Measurements from ENCODE around the gene MYO1E. TPM values are rescaled to one million over a fixed set of nuclear protein-coding genes. Genes with fewer than 3 reads are reported as not detected.

Gene MYO1E
- total and polyA plus RNA-seq, 2 of the 4 experiments (the other 2 are of a cell fraction), result 13.4 to 37.3 TPM

GRCh38 chr15:59224474-59224873 is 148.2 kb downstream of the MYO1E start:
- H3K4me2 ChIP-seq (ENCODE audit: low read depth, low read length), result no peak overlapping the region
- no peak overlapping the region for H2BK20ac ChIP-seq (ENCODE audit: low read depth, low read length)
- H2BK15ac ChIP-seq (ENCODE audit: low read depth, low read length), result no peak overlapping the region
- no TSS peak for BruUV-seq (replicated peaks)
- peaks cover 9% of the 10 kb centered on the region for H3K9me1 ChIP-seq (ENCODE audit: insufficient read depth, low read length)
- no peak overlapping the region for H3K9ac ChIP-seq (ENCODE audit: low read depth, low read length)
- H3K9me3 ChIP-seq (ENCODE audit: control insufficient read depth, insufficient read depth, low read length), result no peaks in the 10 kb centered on the region
- DNase-seq (no peak), ATAC-seq (ENCODE audit: low read depth) (no peak)
- no peak overlapping the region for H3K4me3 ChIP-seq (ENCODE audit: insufficient read depth, low read depth, low read length)
- no peak overlapping the region for H2BK5ac ChIP-seq (ENCODE audit: low read depth, low read length, poor library complexity, severe bottlenecking)
- H2AK9ac ChIP-seq (replicated peaks; ENCODE audit: low read depth, low read length, poor library complexity), result no peak overlapping the region
- H3K14ac ChIP-seq (replicated peaks; ENCODE audit: low read depth, low read length), result no peak overlapping the region
- no peak overlapping the region for H3K27ac ChIP-seq (ENCODE audit: insufficient read depth, low read length)
- H2AK5ac ChIP-seq (ENCODE audit: low read depth, low read length), result no peak overlapping the region
- no peak overlapping the region for H4K8ac ChIP-seq (ENCODE audit: low read depth in 2 of 2, low read length in 2 of 2)
- no peak overlapping the region for H3K18ac ChIP-seq (ENCODE audit: low read depth, low read length)
- ChIA-PET CTCF (no interaction called here), POLR2A (ENCODE audit: unreplicated experiment) (interaction anchor here (0.6 kb wide), 1 partner anchor 275 kb away, joined by 3 read pairs; no protein-coding TSS in a partner anchor)
- no peak overlapping the region for H4K91ac ChIP-seq (ENCODE audit: insufficient read depth, low read depth, low read length)
- dilution Hi-C loops (cut with HindIII; ENCODE audit: low sequenced_read_pairs, unreplicated experiment) (no loop called here), intact Hi-C loops (cut with micrococcal nuclease) (loop anchor here (5.0 kb wide), 1 partner anchor 47 kb away; no protein-coding TSS in a partner anchor), in situ Hi-C loops (cut with MboI; ENCODE audit: low sequenced_read_pairs) (no loop called here)
- H3K79me1 ChIP-seq (ENCODE audit: low read depth in 1 of 2, low read length in 2 of 2), result peaks cover 11 to 27% of the 10 kb centered on the region in 2 experiments; a peak in 2 of 4 replicates
- H3K23ac ChIP-seq (ENCODE audit: low read depth, low read length), result no peak overlapping the region
- peaks cover 17% of the 10 kb centered on the region for H3K36me3 ChIP-seq (ENCODE audit: control insufficient read depth, insufficient read depth, low read length)
- H4K20me1 ChIP-seq (ENCODE audit: insufficient read depth, low read length), result no peaks in the 10 kb centered on the region
- H2AFZ ChIP-seq (replicated peaks; ENCODE audit: low read length, poor library complexity), result no peak overlapping the region
- no peak overlapping the region for H3K4ac ChIP-seq (ENCODE audit: low read depth, low read length)
- H3K27me3 ChIP-seq (ENCODE audit: control insufficient read depth, insufficient read depth, low read length), result no peaks in the 10 kb centered on the region
- no peak overlapping the region for H2BK120ac ChIP-seq (ENCODE audit: low read depth, low read length)
- H4K5ac ChIP-seq (ENCODE audit: low read depth, low read length), result no peak overlapping the region
- no peak for TF ChIP-seq MAZ (IDR thresholded peaks at IDR 0.05; ENCODE audit: borderline replicate concordance, low read depth, low read length)
- TF ChIP-seq FOS (IDR thresholded peaks at IDR 0.05; ENCODE audit: low read depth, low read length), result no peak
- no peak for TF ChIP-seq ELK1 (IDR thresholded peaks at IDR 0.05; ENCODE audit: borderline replicate concordance, low read depth, low read length)
- TF ChIP-seq RFX5 (IDR thresholded peaks at IDR 0.05; ENCODE audit: low read depth, low read length), result no peak
- TF ChIP-seq CEBPB (IDR thresholded peaks at IDR 0.05; ENCODE audit: low read depth, low read length), result no peak
- TF ChIP-seq, protein P1, sequence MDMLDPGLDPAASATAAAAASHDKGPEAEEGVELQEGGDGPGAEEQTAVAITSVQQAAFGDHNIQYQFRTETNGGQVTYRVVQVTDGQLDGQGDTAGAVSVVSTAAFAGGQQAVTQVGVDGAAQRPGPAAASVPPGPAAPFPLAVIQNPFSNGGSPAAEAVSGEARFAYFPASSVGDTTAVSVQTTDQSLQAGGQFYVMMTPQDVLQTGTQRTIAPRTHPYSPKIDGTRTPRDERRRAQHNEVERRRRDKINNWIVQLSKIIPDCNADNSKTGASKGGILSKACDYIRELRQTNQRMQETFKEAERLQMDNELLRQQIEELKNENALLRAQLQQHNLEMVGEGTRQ (IDR thresholded peaks at IDR 0.05; ENCODE audit: low read depth, low read length), result no peak
- TF ChIP-seq, protein P2, sequence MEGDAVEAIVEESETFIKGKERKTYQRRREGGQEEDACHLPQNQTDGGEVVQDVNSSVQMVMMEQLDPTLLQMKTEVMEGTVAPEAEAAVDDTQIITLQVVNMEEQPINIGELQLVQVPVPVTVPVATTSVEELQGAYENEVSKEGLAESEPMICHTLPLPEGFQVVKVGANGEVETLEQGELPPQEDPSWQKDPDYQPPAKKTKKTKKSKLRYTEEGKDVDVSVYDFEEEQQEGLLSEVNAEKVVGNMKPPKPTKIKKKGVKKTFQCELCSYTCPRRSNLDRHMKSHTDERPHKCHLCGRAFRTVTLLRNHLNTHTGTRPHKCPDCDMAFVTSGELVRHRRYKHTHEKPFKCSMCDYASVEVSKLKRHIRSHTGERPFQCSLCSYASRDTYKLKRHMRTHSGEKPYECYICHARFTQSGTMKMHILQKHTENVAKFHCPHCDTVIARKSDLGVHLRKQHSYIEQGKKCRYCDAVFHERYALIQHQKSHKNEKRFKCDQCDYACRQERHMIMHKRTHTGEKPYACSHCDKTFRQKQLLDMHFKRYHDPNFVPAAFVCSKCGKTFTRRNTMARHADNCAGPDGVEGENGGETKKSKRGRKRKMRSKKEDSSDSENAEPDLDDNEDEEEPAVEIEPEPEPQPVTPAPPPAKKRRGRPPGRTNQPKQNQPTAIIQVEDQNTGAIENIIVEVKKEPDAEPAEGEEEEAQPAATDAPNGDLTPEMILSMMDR (conservative IDR thresholded peaks at IDR 0.05; ENCODE audit: low read depth, low read length), result no peak
- TF ChIP-seq MXI1 (IDR thresholded peaks at IDR 0.05; ENCODE audit: borderline replicate concordance, low read depth, low read length), result no peak
- no peak for TF ChIP-seq RAD21 (IDR thresholded peaks at IDR 0.05; ENCODE audit: low read length)
- TF ChIP-seq CHD1 (IDR thresholded peaks at IDR 0.05; ENCODE audit: low read depth, low read length), result no peak
- no peak for TF ChIP-seq POLR2A (IDR thresholded peaks at IDR 0.05; ENCODE audit: low read depth, low read length)
- TF ChIP-seq NFE2L2 (IDR thresholded peaks at IDR 0.05; ENCODE audit: low read depth, low read length), result no peak
- WGBS, 2 experiments (ENCODE audit: extremely low coverage in 2 of 2, insufficient read length in 1 of 2), result 89% methylated on average over 6 of the region's 7 CpGs; no CpG with 5 or more reads in 1 of the 2 experiments
- H3K4me1 ChIP-seq (ENCODE audit: control insufficient read depth, insufficient read depth, low read length), result no peaks in the 10 kb centered on the region; the same call in 1 of the 2 replicates
- no peak overlapping the region for H3K56ac ChIP-seq (ENCODE audit: extremely low read depth, insufficient read depth, low read length)

Data from IMR-90 (cell line).